SHP77 (cell line): Measurements from ENCODE around the gene ZBTB2.
A peak's percentile ranks its signal among the peaks of the same experiment; 100 is the strongest.

Source experiments
- DNase-seq, 2 experiments: peaks; one replicate each; lab custom pipeline; 2025; lab: John Stamatoyannopoulos, UW

The ZBTB2 gene, protein sequence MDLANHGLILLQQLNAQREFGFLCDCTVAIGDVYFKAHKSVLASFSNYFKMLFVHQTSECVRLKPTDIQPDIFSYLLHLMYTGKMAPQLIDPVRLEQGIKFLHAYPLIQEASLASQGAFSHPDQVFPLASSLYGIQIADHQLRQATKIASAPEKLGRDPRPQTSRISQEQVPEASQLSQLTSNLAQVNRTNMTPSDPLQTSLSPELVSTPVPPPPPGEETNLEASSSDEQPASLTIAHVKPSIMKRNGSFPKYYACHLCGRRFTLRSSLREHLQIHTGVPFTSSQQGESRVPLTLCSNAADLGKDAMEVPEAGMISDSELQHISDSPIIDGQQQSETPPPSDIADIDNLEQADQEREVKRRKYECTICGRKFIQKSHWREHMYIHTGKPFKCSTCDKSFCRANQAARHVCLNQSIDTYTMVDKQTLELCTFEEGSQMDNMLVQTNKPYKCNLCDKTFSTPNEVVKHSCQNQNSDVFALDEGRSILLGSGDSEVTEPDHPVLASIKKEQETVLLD

DNA sequence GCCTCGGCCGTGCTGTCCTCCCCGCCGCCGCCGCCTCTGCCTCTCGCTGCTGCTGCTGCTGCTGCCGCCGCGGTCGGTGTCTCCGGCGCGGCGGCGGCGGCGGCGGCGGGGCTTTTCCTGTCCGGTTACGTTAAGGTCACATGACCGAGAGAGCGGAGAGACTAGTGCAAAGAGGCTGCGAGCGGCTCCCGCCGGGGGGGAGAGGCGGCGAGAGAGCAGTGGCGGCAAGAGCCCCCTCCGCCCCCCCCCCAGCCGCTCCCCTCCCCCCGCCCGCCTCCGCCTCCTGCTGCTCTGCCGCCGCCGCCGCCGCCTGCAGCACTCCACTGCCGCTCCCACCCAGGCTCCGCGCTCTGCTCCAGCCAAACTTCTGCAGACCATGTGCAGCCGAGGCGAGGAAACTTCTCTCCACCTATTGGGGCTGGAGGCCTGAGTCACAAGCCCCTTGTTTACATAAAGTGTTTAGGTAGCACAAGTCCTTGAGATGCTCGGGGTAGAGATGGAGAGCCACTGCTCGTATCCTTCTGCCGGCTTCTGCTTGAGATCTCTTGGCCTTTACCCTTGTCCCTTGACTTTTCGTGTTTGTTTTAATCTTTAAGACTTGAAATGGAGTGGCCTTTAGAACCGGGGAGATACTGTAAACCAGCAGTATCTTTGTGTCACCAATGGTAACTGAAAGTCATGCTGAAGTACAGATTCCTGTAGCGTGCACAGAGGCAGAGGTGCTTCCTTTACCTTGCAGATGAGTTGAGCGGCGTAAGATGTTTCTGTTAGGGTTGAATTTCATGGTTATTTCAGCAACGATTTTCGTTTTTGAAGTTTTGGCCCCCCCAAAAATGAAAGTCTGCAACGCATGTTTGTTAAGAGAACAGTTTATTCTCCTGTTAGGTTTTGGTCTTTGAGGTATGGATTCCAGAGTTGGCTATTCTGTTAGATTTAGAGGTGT is at the start of gene ZBTB2:
Gene ZBTB2, minus strand, starts transcription at position 89 of the 943 bp plus-strand sequence. CDS start 17,922 bp downstream, outside the sequence.
- peak; percentile 38 to 63 for DNase-seq

DNA sequence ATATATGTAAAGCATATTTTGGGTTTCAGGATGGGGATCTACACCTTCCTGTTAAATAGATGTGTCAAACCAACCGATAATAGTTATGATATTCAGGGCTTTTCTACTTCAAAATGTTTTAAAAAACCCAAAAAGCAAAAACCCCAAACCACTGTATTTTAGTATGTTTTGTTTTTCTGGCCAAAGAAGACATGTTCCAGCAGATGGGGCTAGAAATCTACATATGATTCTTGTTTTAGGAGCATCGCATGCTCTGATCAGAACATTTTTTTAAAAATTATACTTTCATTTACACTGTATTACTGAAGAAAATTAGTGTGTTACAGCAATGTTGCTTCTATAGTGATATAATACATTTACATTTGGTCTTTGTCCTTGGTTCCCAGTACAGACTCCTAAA is 49.6 kb upstream of the ZBTB2 start:
- DNase-seq: no peak

DNA sequence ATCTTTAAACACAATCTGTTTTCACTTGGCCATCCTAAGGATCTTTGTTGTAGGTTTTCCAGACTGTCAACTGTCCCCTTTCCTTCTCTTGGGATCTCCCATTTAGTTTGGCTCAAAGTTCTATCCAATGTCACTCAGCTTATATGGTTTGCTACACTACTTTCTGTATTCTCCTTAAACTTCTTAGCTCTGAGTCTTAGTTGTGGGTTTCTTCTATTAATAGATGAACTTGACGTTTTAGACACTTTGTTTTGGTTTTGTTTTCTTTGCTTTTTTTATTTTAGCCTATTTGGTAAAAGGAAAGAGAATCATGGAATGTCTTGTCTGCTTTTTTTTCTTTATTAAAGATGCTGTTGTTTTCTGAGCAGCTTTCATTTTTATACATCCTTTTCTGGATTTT is 49.1 kb upstream of the ZBTB2 start:
- no peak for DNase-seq

DNA sequence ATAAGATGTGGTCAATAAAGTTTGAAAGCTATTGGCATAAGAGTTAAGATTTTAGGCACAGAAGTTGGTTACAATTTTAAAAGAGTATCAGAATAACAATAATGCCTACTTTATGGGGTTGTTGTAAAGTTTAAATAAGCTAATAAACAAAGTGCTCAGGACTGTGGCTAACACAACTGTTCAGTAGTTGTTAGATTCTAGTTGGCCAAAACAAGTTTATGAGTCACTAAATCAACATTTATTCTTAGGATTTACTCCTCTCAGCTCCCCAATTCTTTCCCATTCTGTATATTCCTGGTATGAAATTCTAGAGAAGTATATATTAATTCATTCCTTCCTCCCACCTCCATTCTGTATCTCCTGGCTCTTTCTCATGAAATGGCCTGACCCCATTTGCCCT is 46.0 kb upstream of the ZBTB2 start:
- no peak for DNase-seq

DNA sequence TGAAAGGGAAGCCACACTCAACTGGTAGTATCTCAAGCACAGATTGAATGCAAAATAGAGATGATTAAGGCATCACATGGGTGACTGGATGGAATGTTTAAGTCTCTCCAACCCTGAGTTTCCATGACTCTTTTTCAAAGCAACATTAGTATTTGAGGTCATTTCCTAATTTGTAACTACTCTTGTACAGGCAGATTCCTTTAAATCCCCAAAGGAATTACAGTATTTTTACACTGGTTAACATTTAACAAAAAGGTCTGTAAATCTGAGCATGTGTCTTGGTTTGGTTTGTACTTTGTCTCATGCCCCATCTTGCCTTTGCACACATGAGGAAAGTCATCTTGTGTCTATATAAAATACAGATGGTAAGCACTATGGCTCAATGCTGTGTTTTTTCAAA is 45.4 kb upstream of the ZBTB2 start:
- no peak for DNase-seq

DNA sequence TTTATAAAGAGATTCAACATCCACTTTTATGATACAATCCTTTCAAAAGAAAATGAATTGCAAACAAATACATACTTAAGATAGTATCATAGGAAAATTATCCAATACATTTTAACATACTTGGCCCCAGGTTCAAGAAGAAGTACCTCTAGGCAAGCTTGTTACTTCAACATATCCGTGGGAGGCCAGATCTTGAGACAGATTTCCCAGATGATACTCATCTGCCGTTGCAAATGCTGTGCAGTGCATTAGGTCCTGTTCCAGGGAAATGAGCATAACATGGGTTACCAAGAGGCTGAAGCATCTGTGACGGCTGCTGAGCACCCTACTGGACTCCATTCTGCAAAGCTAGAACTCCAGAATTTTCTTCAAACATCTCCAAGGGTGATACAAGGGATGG is 44.9 kb upstream of the ZBTB2 start:
- DNase-seq: no peak

DNA sequence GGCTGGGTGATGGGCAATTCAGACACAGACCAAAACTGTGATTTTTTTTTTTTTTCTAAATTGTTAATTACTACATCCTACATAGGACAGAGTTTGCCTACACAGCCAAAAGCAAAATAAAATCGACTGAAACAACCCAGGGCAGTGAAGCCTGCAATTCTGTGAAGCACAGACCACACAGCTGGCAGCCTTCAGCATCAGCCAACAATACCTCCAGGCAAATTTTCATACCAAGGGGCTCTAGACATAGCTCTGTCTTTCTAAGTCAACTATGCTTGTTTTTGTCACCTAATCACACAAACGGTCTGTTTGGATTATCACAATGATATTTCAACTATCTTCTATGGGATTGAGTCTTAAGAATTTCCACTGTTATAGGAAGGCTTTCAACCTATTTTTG is 43.0 kb upstream of the ZBTB2 start:
- no peak for DNase-seq

DNA sequence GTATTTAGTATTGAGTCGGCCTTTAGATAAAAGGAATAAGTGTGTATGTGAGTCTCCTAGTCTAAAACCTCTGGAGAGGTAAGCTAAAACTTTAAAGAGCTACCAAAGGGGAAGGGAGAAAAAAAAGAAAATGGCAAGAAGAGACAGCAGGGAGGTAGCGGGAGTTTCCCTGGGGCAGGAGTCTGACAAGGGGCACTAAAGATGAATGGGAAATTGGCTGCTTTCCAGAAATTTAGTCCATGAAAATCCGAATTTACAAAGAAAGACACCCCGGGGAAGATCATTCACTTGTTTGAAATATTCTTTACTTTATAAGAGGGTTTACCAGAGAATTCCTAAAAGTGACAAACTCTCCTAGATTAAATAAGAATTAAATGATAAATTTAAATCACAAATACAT is 41.3 kb upstream of the ZBTB2 start:
- DNase-seq: no peak

DNA sequence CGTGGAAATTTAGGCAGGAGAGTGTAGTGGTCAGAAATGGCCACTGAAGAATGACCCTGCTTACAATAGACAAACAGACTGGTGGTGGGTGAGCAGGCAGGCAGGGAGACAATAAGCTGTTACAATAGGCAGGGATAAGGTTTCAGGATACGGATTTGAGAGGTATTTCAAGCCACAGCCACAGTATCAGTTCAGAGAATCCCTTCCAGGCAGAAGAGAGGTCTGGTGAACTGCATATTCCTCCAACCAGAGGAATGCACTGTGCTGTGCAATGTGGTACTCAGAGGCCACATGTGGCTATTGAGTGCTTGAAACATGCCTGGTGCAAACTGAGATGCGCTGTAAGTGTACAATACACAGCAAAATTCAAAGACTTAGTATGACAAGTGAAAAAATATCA is 40.0 kb upstream of the ZBTB2 start:
- no peak for DNase-seq

DNA sequence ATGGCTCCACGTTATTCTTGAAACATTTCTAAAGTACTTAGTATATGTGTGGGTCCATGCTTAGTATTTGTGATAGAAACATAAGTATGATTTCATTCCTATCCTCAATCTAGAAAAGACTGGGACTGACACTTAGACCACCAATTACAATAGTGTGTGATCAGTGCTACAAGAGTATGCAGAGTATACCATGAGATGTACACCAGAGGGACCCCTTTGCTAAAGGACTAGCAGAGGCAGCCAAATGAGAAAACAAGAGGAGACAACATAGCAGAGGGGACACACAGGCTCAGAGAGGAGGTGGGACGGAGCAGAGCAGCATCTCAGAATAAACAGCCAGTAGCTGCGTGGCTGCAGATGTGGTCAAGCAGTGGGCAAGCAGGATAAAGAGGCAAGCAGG is 39.5 kb upstream of the ZBTB2 start:
- no peak for DNase-seq

DNA sequence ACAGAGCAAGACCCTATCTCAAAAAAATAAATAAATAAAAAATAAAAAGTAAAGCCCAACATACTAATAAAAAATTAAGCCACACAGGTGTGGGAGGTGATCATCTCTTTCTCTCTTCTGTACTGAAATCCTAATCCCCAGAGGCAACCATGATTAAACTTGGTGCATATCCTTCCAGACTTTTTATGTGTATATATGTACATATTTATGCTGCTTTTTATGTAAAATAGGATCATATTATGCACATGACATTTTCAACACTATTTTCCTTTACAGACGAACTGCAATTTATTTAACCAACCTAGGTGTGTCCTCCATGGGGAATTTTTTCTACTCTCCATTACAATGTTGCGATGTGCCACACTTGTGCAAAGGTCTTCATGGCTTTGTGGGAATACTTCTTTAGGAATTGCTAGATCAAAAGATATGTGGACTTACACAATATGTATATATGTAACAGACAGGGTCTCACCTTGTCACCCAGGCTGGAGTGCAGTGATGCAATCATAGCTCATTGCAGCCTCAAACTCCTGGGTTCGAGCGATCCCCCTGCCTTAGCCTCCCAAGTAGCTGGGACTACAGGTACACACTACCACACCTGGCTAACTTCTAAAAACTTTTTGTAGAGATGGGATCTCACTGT is 36.9 kb upstream of the ZBTB2 start:
- DNase-seq: no peak

DNA sequence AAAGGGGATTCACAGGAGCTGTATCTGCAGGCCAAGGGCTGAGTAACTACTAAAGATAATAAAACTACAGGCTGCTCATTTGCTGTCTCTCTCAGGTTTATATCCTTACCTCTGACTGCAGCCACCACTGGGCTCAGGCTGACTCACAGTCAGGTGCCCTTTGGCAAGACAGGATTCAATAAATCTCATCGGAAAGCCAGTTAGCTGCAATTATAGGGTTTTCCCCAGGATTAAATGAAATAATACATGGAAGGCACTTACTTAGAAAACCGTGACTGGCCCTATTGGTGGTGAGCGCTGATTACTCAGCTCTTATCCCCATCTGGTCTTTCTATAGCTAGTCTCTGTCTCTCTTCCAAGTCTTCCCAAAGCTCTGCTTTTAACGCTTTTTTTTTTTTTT is 34.2 kb upstream of the ZBTB2 start:
- DNase-seq: no peak

DNA sequence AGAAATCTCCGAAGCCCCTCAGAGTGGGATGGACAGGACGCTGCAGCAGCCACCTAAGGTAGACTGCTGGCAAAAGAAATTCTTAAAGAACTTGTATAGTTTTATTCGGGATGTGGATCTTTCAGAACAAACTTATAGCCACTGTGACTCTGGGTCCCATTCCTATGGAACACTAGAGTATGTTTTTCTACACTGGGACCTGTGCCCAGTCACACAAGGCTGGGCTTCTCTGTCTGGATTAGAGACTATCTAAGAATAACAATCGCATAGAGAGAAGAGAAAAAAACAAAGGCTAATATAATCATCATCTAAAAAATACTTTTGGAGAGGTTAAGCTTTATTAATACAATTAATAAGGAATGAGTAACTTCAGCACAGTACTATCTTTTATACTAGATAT is 31.6 kb upstream of the ZBTB2 start:
- DNase-seq: no peak

DNA sequence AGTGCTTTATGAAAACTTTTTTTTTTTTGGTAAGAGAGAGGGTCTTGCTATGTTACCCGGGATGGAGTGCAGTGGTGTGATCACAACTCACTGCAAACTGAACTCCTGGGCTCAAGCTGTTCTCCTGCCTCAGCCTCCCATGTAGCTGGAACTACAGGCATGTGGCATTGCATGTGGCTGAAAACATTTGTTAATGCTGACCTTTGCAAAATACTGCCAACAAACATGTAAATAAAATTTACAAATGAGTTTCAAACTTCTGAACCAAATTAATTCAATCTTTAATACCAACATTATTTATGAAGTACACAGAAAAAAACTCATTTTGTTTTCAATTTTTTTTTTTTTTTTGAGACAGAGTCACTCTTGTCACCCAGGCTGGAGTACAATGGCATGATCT is 26.1 kb upstream of the ZBTB2 start:
- no peak for DNase-seq

DNA sequence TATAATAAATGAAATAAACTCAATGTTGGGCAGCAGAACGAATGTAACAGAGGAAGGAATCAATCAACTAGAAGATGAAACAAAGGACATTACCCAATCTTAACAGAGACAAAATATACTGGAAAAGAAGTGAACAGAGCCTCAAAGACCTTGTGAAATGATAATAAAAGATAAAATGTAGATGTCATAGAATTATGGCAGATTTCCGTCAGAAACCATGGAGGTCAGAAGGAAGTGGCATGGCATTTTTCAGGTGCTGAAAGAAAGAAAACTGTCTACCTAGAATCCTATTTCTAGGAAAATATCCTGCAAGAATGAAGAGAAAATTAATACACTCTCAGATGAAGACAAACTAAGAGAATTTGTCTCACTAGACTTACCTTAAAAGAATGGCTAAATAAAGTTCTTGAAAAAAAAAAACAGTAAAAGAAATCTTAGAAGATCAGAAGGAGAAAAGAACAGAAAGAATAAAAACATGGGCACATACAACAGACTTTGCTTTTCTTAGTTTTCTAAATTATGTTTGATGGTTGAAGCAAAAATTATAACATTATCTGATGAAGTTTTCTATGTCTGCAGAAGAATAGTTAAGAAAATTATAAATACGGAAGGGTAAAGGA is 23.4 kb upstream of the ZBTB2 start:
- DNase-seq: no peak

DNA sequence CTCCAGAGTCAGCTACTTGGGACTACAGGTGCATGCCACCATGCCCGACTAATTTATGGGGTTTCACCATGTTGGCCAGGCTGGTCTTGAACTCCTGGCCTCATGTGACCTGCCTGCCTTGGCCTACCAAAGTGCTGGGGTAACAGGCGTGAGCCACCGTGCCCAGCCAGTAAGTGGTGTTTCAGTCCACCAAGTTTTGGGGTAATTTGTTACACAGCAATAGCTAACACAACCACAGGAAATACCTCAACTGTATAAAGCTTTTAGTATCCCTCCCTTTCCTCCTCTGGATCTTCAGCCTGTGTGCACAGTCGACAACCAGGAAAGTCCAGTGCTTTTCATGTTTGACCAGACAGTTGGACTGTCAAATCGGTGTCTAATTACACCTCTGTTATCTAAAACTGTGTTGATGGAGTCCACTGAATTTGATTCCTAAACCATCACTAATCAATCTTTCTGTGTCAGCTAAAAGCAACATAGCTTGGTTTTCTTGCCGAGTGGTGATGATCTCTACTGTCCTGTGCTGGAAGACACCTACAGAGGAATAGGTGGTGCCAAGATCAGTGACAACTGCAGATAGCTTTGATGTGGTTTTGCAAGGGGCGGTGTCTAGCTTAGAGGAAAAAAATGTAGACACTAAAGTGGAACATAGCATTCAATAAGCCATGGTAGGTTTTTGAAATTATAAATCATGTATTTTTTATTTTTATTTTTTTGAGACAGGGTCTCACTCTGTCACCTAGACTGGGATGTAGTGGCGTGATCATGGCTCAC is 22.2 kb upstream of the ZBTB2 start:
- DNase-seq: no peak

DNA sequence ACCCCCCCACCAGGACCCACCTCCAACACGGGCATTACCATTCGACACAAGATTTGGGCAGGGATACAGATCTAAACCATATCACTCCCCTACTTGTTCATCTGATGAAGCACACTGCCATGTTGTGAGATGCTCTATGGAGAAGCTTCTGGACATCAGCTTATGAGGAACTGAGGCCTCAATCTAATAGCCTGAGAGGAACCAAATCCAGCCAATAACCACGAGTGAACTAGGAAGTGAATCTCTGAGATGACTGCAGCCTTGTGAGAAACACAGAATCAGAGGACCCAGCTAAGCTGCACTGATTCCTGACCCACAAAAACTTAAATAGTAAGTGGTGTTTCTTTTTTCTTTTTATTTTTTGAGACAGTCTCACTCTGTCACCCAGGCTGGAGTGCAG is 21.6 kb upstream of the ZBTB2 start:
- no peak for DNase-seq

DNA sequence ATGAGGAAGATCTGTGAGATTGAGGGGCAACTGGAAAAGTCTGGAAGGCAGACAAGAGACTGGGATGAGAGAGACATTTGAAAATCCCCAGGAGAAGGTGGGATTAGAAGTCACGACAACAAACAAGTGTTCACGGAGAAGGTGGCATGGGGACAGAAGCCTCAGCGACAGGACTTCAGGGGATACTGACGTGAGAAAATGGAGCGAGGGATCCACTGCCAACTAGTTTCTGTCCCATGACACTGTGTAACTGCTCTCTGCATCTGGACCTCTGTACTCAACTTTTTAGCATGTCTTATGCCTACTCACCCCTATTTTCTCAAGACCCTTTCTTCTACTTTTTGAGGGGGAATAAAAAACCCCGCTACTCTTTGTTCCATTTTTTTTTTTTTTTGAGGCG is 18.3 kb upstream of the ZBTB2 start:
- DNase-seq: no peak

DNA sequence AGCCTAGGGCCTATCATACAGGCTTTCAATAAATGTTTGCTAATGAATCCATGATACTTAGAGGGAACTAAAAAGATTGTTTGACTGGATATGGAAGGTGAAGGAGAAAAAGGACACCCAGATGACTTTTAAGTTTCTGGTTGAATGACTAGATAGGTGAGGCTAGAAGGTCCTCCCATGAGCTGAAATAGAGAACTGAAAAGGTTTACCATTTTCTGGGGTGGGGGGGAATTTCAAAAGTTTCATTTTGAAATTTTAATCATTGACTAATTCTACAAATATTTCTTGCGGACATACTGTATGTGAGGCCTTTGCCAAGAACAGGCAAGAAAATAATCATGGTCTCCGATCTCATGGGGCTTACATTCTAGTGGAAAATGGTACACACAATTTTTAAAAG is 17.9 kb upstream of the ZBTB2 start:
- no peak for DNase-seq

DNA sequence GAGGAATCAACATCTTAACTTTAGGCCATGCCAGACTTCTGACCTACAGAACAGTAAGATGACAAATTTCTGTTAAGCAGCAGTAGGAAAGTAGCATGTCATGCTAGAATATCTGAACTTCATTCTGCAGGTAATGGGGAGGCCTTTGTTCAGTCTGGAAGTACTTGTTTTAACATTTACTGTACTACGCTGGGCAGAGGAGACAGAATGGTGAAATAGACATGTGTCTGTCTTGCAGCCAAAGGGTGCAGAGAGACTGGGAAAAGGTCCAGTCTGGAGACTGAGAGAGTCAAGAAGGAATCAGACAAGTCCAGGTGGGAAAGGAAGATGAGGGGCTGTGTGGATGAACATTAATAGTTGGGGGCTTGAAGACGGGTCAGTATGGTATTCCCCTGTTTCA is 17.5 kb upstream of the ZBTB2 start:
- no peak for DNase-seq

DNA sequence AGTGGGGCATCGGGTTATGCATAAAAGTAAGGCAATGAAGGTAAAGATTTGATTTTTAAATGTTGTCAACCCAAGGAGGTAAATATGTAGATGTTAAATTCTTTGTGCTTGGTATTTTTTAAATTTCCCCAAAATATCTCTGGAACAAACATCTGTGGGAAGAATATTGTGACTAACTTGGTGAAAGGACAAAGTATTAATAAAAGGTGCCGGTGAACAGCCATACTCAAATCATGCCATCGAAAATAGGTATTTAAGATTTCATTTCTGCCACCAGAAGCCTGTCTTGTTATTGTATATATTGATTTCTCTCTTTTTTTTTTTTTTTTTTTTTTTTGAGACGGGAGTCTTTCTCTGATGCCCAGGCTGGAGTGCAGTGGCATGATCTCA is 12.6 kb upstream of the ZBTB2 start:
- no peak for DNase-seq
